HL-60 (cell line): ENCODE data around the gene CCDC169.

Experiments used
- POLR2AphosphoS5 ChIP-seq: IDR thresholded peaks from 2 replicates; pipeline ENCODE4 v1.6.1; 2012; ENCODE audit warnings: low read depth
- TF ChIP-seq, protein P1 (sequence below): IDR thresholded peaks from one replicate; pipeline ENCODE4 v1.5.1; 2011; ENCODE audit warnings: low read length, control low read depth, inconsistent platforms; ENCODE audit not compliant: insufficient read depth
- TF ChIP-seq, protein P2 (sequence below): IDR thresholded peaks from 2 replicates; pipeline ENCODE4 v1.6.1; 2012; ENCODE audit warnings: low read depth; ENCODE audit not compliant: insufficient replicate concordance

GRCh38 chr13:36217456-36217855, 80.2 kb downstream of the CCDC169 start:
- TF ChIP-seq, protein P1, sequence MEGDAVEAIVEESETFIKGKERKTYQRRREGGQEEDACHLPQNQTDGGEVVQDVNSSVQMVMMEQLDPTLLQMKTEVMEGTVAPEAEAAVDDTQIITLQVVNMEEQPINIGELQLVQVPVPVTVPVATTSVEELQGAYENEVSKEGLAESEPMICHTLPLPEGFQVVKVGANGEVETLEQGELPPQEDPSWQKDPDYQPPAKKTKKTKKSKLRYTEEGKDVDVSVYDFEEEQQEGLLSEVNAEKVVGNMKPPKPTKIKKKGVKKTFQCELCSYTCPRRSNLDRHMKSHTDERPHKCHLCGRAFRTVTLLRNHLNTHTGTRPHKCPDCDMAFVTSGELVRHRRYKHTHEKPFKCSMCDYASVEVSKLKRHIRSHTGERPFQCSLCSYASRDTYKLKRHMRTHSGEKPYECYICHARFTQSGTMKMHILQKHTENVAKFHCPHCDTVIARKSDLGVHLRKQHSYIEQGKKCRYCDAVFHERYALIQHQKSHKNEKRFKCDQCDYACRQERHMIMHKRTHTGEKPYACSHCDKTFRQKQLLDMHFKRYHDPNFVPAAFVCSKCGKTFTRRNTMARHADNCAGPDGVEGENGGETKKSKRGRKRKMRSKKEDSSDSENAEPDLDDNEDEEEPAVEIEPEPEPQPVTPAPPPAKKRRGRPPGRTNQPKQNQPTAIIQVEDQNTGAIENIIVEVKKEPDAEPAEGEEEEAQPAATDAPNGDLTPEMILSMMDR: no peak
- TF ChIP-seq POLR2AphosphoS5: no peak
- TF ChIP-seq, protein P2, sequence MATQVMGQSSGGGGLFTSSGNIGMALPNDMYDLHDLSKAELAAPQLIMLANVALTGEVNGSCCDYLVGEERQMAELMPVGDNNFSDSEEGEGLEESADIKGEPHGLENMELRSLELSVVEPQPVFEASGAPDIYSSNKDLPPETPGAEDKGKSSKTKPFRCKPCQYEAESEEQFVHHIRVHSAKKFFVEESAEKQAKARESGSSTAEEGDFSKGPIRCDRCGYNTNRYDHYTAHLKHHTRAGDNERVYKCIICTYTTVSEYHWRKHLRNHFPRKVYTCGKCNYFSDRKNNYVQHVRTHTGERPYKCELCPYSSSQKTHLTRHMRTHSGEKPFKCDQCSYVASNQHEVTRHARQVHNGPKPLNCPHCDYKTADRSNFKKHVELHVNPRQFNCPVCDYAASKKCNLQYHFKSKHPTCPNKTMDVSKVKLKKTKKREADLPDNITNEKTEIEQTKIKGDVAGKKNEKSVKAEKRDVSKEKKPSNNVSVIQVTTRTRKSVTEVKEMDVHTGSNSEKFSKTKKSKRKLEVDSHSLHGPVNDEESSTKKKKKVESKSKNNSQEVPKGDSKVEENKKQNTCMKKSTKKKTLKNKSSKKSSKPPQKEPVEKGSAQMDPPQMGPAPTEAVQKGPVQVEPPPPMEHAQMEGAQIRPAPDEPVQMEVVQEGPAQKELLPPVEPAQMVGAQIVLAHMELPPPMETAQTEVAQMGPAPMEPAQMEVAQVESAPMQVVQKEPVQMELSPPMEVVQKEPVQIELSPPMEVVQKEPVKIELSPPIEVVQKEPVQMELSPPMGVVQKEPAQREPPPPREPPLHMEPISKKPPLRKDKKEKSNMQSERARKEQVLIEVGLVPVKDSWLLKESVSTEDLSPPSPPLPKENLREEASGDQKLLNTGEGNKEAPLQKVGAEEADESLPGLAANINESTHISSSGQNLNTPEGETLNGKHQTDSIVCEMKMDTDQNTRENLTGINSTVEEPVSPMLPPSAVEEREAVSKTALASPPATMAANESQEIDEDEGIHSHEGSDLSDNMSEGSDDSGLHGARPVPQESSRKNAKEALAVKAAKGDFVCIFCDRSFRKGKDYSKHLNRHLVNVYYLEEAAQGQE: no peak
